SK-N-MC (cell line): ENCODE results near the gene NRXN3.

Experiments used
- EZH2 ChIP-seq: fragments of 200-600 bp; sonication (generic); IDR thresholded peaks from one replicate; pipeline ENCODE4 v1.6.1; 2017; ENCODE audit warnings: antibody characterized with exemption
- POLR2AphosphoS5 ChIP-seq: IDR thresholded peaks from 2 replicates; pipeline ENCODE4 v1.6.1; 2012; ENCODE audit warnings: mild to moderate bottlenecking, low read depth, low read length, borderline replicate concordance

DNA sequence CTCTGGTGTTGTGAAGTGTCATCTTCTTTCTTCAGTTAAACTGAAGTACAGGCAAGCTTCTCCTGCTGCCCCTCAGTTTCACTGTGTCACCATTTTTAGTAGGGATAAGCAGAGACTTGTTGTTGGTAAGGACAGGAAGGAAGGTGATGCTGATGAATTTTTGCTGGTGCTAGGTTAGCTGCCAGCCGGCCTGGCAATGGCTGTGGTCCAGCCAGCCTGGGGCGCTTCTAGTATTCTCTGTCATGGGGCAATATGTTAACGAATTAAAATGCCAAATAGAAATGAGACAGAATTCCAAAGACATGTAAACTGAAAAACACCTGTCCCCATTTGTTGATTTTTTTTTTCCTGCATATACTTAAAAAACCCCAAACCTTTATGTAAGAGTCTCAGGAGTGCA lies 1438.3 kb downstream of the NRXN3 start:
- TF ChIP-seq EZH2 (no peak), POLR2AphosphoS5 (no peak)
